Measurements from ENCODE around the gene ZNF808.
"Not testable (repeated sequence)": the region's sequence is repeated elsewhere in the genome, so short reads cannot be mapped to it uniquely, and the experiment has no call there.

ZNF808 gene

GRCh38 chr19:52558732-52559445 is 31.4 kb downstream of the ZNF808 start:
- H3K9me3 Mint-ChIP-seq (ENCODE audit: low read depth), result peaks cover 19% of the 10 kb centered on the region
- not testable (repeated sequence) for H3K4me1 Mint-ChIP-seq (ENCODE audit: low read depth); H3K27ac Mint-ChIP-seq; H3K27me3 Mint-ChIP-seq; H3K4me3 Mint-ChIP-seq
- peaks cover 66% of the 10 kb centered on the region for H3K36me3 Mint-ChIP-seq

GRCh38 chr19:52561611-52562010 is 34.1 kb downstream of the ZNF808 start:
- not testable (repeated sequence) for H3K27me3 Mint-ChIP-seq; H3K27ac Mint-ChIP-seq; H3K4me3 Mint-ChIP-seq; H3K9me3 Mint-ChIP-seq (ENCODE audit: low read depth); H3K4me1 Mint-ChIP-seq (ENCODE audit: low read depth)
- peaks cover 61% of the 10 kb centered on the region for H3K36me3 Mint-ChIP-seq

GRCh38 chr19:52566121-52566520 is 38.7 kb downstream of the ZNF808 start:
- Mint-ChIP-seq H3K4me3 (no peak overlapping the region), H3K4me1 (ENCODE audit: low read depth) (peaks cover 13% of the 10 kb centered on the region), H3K9me3 (ENCODE audit: low read depth) (peaks cover 13% of the 10 kb centered on the region), H3K36me3 (peaks cover 37% of the 10 kb centered on the region), H3K27me3 (no peaks in the 10 kb centered on the region), H3K27ac (no peak overlapping the region)

- peaks cover 37% of the 10 kb centered on the region for H3K36me3 Mint-ChIP-seq
- peaks cover 13% of the 10 kb centered on the region for H3K9me3 Mint-ChIP-seq (ENCODE audit: low read depth)
- H3K27me3 Mint-ChIP-seq, result no peaks in the 10 kb centered on the region
- no peak overlapping the region for H3K4me3 Mint-ChIP-seq
- peaks cover 16% of the 10 kb centered on the region for H3K4me1 Mint-ChIP-seq (ENCODE audit: low read depth)
- H3K27ac Mint-ChIP-seq, result no peak overlapping the region
Observed at GRCh38 chr19:52566588-52566987, 39.1 kb downstream of the ZNF808 start.

GRCh38 chr19:52567921-52568320 is 40.5 kb downstream of the ZNF808 start:
- H3K27me3 Mint-ChIP-seq, result no peaks in the 10 kb centered on the region
- no peak overlapping the region for H3K27ac Mint-ChIP-seq
- no peak overlapping the region for H3K4me3 Mint-ChIP-seq
- H3K36me3 Mint-ChIP-seq, result peaks cover 38% of the 10 kb centered on the region
- peaks cover 20% of the 10 kb centered on the region for H3K9me3 Mint-ChIP-seq (ENCODE audit: low read depth)
- peaks cover 27% of the 10 kb centered on the region for H3K4me1 Mint-ChIP-seq (ENCODE audit: low read depth)

GRCh38 chr19:52569638-52569999 is 42.2 kb downstream of the ZNF808 start:
- peak overlapping the region; percentile 93 for H3K4me3 Mint-ChIP-seq
- not testable (repeated sequence) for H3K27ac Mint-ChIP-seq, H3K27me3 Mint-ChIP-seq
- H3K36me3 Mint-ChIP-seq, result peaks cover 35% of the 10 kb centered on the region
- peaks cover 31% of the 10 kb centered on the region for H3K4me1 Mint-ChIP-seq (ENCODE audit: low read depth)
- peaks cover 27% of the 10 kb centered on the region for H3K9me3 Mint-ChIP-seq (ENCODE audit: low read depth)

GRCh38 chr19:52570000-52570861 is 42.8 kb downstream of the ZNF808 start, which contains the start of gene ZNF701:
TSS of gene ZNF701 (plus strand) at chr19:52570287. CDS start at chr19:52574148, 3,861 bp downstream.
- Mint-ChIP-seq H3K4me1 (ENCODE audit: low read depth) (peaks cover 31% of the 10 kb centered on the region), H3K27me3 (no peaks in the 10 kb centered on the region), H3K27ac (peak within 1 kb of the TSS; percentile 91), H3K9me3 (ENCODE audit: low read depth) (peaks cover 25% of the 10 kb centered on the region), H3K4me3 (peak within 1 kb of the TSS; percentile 93), H3K36me3 (peaks cover 33% of the 10 kb centered on the region)

GRCh38 chr19:52584736-52585440 is 57.4 kb downstream of the ZNF808 start:
- no peak overlapping the region for H3K4me3 Mint-ChIP-seq
- H3K4me1 Mint-ChIP-seq (ENCODE audit: low read depth), result no peaks in the 10 kb centered on the region
- peaks cover 21% of the 10 kb centered on the region for H3K9me3 Mint-ChIP-seq (ENCODE audit: low read depth)
- no peak overlapping the region for H3K27ac Mint-ChIP-seq
- H3K27me3 Mint-ChIP-seq, result no peaks in the 10 kb centered on the region
- peaks cover 49% of the 10 kb centered on the region for H3K36me3 Mint-ChIP-seq

- H3K4me3 Mint-ChIP-seq, result no peak overlapping the region
- no peaks in the 10 kb centered on the region for H3K4me1 Mint-ChIP-seq (ENCODE audit: low read depth)
- peaks cover 24% of the 10 kb centered on the region for H3K9me3 Mint-ChIP-seq (ENCODE audit: low read depth)
- H3K36me3 Mint-ChIP-seq, result peaks cover 51% of the 10 kb centered on the region
- H3K27ac Mint-ChIP-seq, result no peak overlapping the region
- no peaks in the 10 kb centered on the region for H3K27me3 Mint-ChIP-seq
Observed at GRCh38 chr19:52585604-52586003, 58.1 kb downstream of the ZNF808 start.

GRCh38 chr19:52590728-52591127 is 63.3 kb downstream of the ZNF808 start:
- Mint-ChIP-seq H3K27me3 (no peaks in the 10 kb centered on the region), H3K27ac (no peak overlapping the region), H3K4me1 (ENCODE audit: low read depth) (no peaks in the 10 kb centered on the region), H3K36me3 (peaks cover 34% of the 10 kb centered on the region), H3K4me3 (no peak overlapping the region), H3K9me3 (ENCODE audit: low read depth) (peaks cover 3% of the 10 kb centered on the region)

GRCh38 chr19:52592301-52592700 is 64.8 kb downstream of the ZNF808 start:
- Mint-ChIP-seq H3K36me3 (peaks cover 44% of the 10 kb centered on the region), H3K27me3 (no peaks in the 10 kb centered on the region), H3K9me3 (ENCODE audit: low read depth) (peaks cover 14% of the 10 kb centered on the region), H3K4me1 (ENCODE audit: low read depth) (no peaks in the 10 kb centered on the region), H3K4me3 (no peak overlapping the region), H3K27ac (no peak overlapping the region)

- H3K4me3 Mint-ChIP-seq; H3K27ac Mint-ChIP-seq; H3K4me1 Mint-ChIP-seq (ENCODE audit: low read depth); H3K27me3 Mint-ChIP-seq: not testable (repeated sequence)
- Mint-ChIP-seq H3K9me3 (ENCODE audit: low read depth) (peaks cover 16% of the 10 kb centered on the region), H3K36me3 (peaks cover 39% of the 10 kb centered on the region)
Observed at GRCh38 chr19:52593441-52593840, 66.0 kb downstream of the ZNF808 start.

GRCh38 chr19:52599241-52599640 is 71.8 kb downstream of the ZNF808 start:
- H3K4me3 Mint-ChIP-seq, result no peak overlapping the region
- H3K27me3 Mint-ChIP-seq, result no peaks in the 10 kb centered on the region
- peaks cover 13% of the 10 kb centered on the region for H3K9me3 Mint-ChIP-seq (ENCODE audit: low read depth)
- peaks cover 25% of the 10 kb centered on the region for H3K36me3 Mint-ChIP-seq
- no peak overlapping the region for H3K27ac Mint-ChIP-seq
- H3K4me1 Mint-ChIP-seq (ENCODE audit: low read depth), result peaks cover 27% of the 10 kb centered on the region

GRCh38 chr19:52600639-52601024 is 73.2 kb downstream of the ZNF808 start:
- Mint-ChIP-seq H3K36me3 (peaks cover 29% of the 10 kb centered on the region), H3K4me1 (ENCODE audit: low read depth) (peaks cover 34% of the 10 kb centered on the region), H3K9me3 (ENCODE audit: low read depth) (peaks cover 16% of the 10 kb centered on the region)

More at GRCh38 chr19:52600639-52601024, 73.2 kb downstream of the ZNF808 start:
- peak overlapping the region; percentile 92 for H3K4me3 Mint-ChIP-seq
- H3K27me3 Mint-ChIP-seq, result no peaks in the 10 kb centered on the region
- H3K27ac Mint-ChIP-seq, result no peak overlapping the region
